Transverse colon (tissue), 4 donors: ENCODE measurements around the gene DRAM2. TPM values are rescaled to one million over a fixed set of nuclear protein-coding genes. Genes with fewer than 3 reads are reported as not detected.
A peak's percentile ranks its signal among the peaks of the same experiment; 100 is the strongest.

Source experiments
- DNase-seq: peaks from one replicate; pipeline ENCODE4 v3.0.0-alpha.2; 2019
- H3K27ac ChIP-seq, 4 donors: fragments of 200-600 bp; sonication (generic); 2 replicates each; pipeline ENCODE4 v1.5.1; 2016 to 2018; ENCODE audit warnings: inconsistent platforms in 4 of 4
- H3K27me3 ChIP-seq: fragments of 200-600 bp; sonication (generic); 2 replicates; pipeline ENCODE4 v1.5.1; 2017; ENCODE audit warnings: inconsistent platforms
- H3K36me3 ChIP-seq, 4 donors: fragments of 200-600 bp; sonication (generic); 2 replicates each; pipeline ENCODE4 v1.5.1; 2017 to 2019; ENCODE audit warnings: inconsistent platforms in 4 of 4
- H3K4me1 ChIP-seq, 4 donors: fragments of 200-600 bp; sonication (generic); 2 replicates each; pipeline ENCODE4 v1.5.1; 2017 to 2020; ENCODE audit warnings: inconsistent platforms in 4 of 4
- H3K4me3 ChIP-seq, 4 donors: fragments of 200-600 bp; sonication (generic); 1 replicate in 1 of 4; 2 replicates in 3 of 4; pipeline versions ENCODE4 v1.5.1 to v1.6.1; 2017 to 2019; ENCODE audit warnings: inconsistent platforms in 4 of 4
- H3K9me3 ChIP-seq, 2 donors: fragments of 200-600 bp; sonication (generic); 2 replicates each; pipeline ENCODE4 v1.5.1; 2017 to 2019; ENCODE audit warnings: inconsistent platforms in 2 of 2
- CTCF ChIP-seq, 5 experiments: fragments of 200-600 bp in 3 of 5; fragments of 450-650 bp in 2 of 5; sonication (generic) in 3 of 5; IDR thresholded peaks; 1 replicate in 2 of 5; 2 replicates in 3 of 5; pipeline ENCODE4 v1.5.1; 2016 to 2017; ENCODE audit warnings: antibody characterized with exemption in 5 of 5, inconsistent platforms in 3 of 5, mild to moderate bottlenecking in 2 of 5, moderate library complexity in 1 of 5
- EP300 ChIP-seq: sonication (generic); formaldehyde crosslinking; IDR thresholded peaks from one replicate; pipeline ENCODE4 v1.6.1; 2017; ENCODE audit warnings: antibody characterized with exemption, low read depth
- POLR2A ChIP-seq: fragments of 450-650 bp; IDR thresholded peaks from one replicate; pipeline ENCODE4 v1.6.1; 2016; ENCODE audit warnings: antibody characterized with exemption, mild to moderate bottlenecking, moderate library complexity
- POLR2AphosphoS5 ChIP-seq, 3 donors: sonication (generic); formaldehyde crosslinking; IDR thresholded peaks; one replicate each; pipeline ENCODE4 v1.6.1; 2016; ENCODE audit warnings: antibody characterized with exemption in 3 of 3
- WGBS, 2 donors: methylation state at CpG; one replicate each; pipeline ENCODE4 v1.1.5; 2018; ENCODE audit warnings: low coverage in 1 of 2; 5-methylcytosine and 5-hydroxymethylcytosine counted together
- in situ Hi-C, 4 donors: fragments of 200-750 bp; cut with MboI; loops; one replicate each; pipeline versions ENCODE4 v1.15.0 to v1.15.1; 2017; ENCODE audit warnings: low sequenced_read_pairs in 3 of 4, low pct_ligation_motif_present in 1 of 4, low pct_unique_long_range_greater_than_20kb in 1 of 4
- intact Hi-C: fragments of 100-400 bp; cut with DNase I; formaldehyde crosslinking; loops from one replicate; pipeline ENCODE4 v1.15.1; 2023; ENCODE audit warnings: low total_unique reads
- total RNA-seq, 4 donors: library from RNA; depleted of rRNA; stranded (reverse); fragments of >200 nt; gene quantifications; one replicate each; pipeline ENCODE4 v1.1.0, GENCODE V29; 2016

The DRAM2 gene
- total RNA-seq = 100 to 1,000 TPM in 1 of 4 donors, 10 to 100 TPM in 3; 36.2 to 116 (median 81.7) TPM

DNA sequence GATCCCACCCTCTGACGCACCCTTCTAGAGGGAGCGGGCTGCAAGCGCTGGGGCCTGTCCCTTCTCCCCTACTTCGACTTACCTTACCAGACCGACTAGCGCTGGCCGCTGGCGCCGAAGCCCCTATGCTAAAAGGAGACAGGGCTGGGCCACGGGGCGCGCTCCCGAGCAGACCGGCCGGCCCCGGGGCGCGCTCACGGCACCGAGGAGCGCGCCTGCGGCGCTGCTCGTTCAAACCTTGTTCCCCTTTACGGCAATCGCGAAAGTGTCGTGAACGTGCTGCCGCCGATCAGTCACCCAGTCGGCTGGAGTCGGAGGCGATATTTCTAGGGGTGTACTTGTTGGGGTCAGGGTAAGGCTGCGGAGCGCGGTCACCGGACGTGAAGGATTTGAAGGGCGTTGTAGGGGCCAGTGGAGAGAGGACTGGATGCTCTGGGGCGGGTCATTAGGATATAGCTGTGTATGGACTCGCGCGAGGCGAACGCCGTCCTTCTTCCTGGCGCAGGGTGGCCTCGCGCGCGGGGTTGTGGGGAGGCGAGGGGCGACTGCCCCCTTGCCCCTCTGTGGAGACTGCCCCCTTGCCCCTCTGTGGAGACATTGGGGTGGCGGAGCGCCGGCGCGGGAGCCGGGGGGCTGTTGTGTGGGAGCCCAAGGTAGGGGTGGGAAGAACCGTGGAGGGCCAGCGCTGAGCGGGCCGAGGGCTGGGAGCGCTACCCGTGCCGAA is at the start of gene DRAM2, which contains the start of gene CEPT1:
TSS of gene DRAM2 (minus strand) at position 138 of the 724 bp plus-strand sequence. CDS start 8,539 bp downstream, outside the sequence.
TSS of gene CEPT1 (plus strand) at position 268 of the 724 bp plus-strand sequence. CDS start 7,492 bp downstream, outside the sequence.
- Histone ChIP-seq H3K36me3 (peaks cover 0 to 6% (median under 1%) of the 10 kb centered on the region in 4 donors), H3K4me1 (peaks cover 6 to 30% (median 27%) of the 10 kb centered on the region in 4 donors), H3K27ac (peak within 1 kb of the TSS; percentile 96 to 97 (median 97)), H3K4me3 (peak within 1 kb of the TSS; percentile 83 to 92 (median 89)), H3K27me3 (no peaks in the 10 kb centered on the region), H3K9me3 (no peaks in the 10 kb centered on the region)
- intact Hi-C loops = no loop called here
- WGBS, 2 donors = 1% methylated on average over 53 of the region's 68 CpGs; no CpG with 5 or more reads in 1 of the 2 donors
- in situ Hi-C loops = no loop called here
- peak; percentile 79 for TF ChIP-seq POLR2A
- no peak for TF ChIP-seq EP300
- TF ChIP-seq POLR2AphosphoS5 (IDR thresholded peaks at IDR 0.05) = peak in 2 of 3 donors; percentile 79 to 80
- DNase-seq = peak; percentile 96

GRCh38 chr1:111184663-111185062 is 44.8 kb upstream of the DRAM2 start:
- H3K9me3 ChIP-seq = no peaks in the 10 kb centered on the region
- no peak for TF ChIP-seq EP300
- TF ChIP-seq POLR2AphosphoS5 (IDR thresholded peaks at IDR 0.05) = no peak
- TF ChIP-seq POLR2A = no peak
- no peak for TF ChIP-seq CTCF (IDR thresholded peaks at IDR 0.05)
- no peak for DNase-seq
- H3K36me3 ChIP-seq = peaks cover 0 to 54% (median 21%) of the 10 kb centered on the region in 4 donors
- H3K4me3 ChIP-seq = no peak overlapping the region
- H3K4me1 ChIP-seq = peaks cover 0 to 32% (median 5%) of the 10 kb centered on the region in 4 donors
- in situ Hi-C loops (no loop called here), intact Hi-C loops (no loop called here)
- H3K27me3 ChIP-seq = no peaks in the 10 kb centered on the region
- H3K27ac ChIP-seq = no peak overlapping the region

DNA sequence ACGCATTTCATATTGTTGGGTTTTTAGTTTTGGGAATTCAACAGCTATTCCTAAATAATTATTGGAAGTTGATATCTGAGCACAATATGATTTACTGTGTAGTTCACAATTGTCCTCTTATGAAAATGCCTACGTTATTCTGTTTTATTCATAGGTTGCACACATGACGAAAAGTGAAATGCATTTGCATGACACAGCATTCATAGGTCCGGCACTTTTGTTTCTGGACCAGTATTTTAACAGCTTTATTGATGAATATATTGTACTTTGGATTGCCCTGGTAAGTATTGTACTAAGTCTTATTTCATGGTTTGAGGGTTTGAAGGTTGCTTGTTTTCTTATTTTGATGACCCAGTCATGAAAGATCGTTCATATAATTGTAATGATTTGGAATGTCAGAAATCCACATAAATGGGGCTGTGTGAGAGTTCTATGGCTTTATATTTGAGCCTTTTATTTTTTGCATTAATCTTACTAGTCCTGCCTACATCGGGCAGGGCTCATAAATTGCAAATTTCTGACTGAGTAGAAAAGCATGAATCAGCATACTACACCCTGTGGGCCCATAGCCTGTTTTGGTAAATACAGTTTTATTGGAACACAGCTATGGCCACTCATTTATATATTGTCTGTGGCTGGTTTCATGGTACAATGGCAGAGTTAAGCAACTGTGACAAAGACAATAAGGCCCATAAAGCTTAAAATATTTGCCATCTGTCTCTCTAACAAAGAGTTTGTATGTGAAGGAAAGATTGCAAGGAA is 43.6 kb upstream of the DRAM2 start:
- WGBS, 2 donors = 77 to 82% methylated on average over 6 of the region's 6 CpGs

GRCh38 chr1:111182052-111182451 is 42.2 kb upstream of the DRAM2 start:
- peak overlapping the region in 2 of 4 donors; percentile 13 to 14 for H3K27ac ChIP-seq
- peaks cover 0 to 32% (median 5%) of the 10 kb centered on the region in 4 donors for H3K4me1 ChIP-seq
- TF ChIP-seq CTCF (IDR thresholded peaks at IDR 0.05) (no peak), EP300 (no peak), POLR2A (no peak), POLR2AphosphoS5 (IDR thresholded peaks at IDR 0.05) (no peak)
- no peaks in the 10 kb centered on the region for H3K27me3 ChIP-seq
- H3K4me3 ChIP-seq = no peak overlapping the region
- intact Hi-C loops = no loop called here
- in situ Hi-C loops = no loop called here
- H3K9me3 ChIP-seq = no peaks in the 10 kb centered on the region
- peaks cover 0 to 35% (median 14%) of the 10 kb centered on the region in 4 donors for H3K36me3 ChIP-seq
- DNase-seq = no peak
- 78% methylated on average over 2 of the region's 2 CpGs for WGBS, 2 donors

More for the DNA sequence above, 43.6 kb upstream of the DRAM2 start:
- TF ChIP-seq POLR2A = peak; percentile 5
- TF ChIP-seq CTCF (IDR thresholded peaks at IDR 0.05) = no peak
- Histone ChIP-seq H3K9me3 (no peaks in the 10 kb centered on the region), H3K27me3 (no peaks in the 10 kb centered on the region), H3K4me3 (no peak overlapping the region), H3K4me1 (peaks cover 0 to 32% (median 5%) of the 10 kb centered on the region in 4 donors), H3K36me3 (peaks cover 0 to 47% (median 16%) of the 10 kb centered on the region in 4 donors), H3K27ac (no peak overlapping the region)
- in situ Hi-C loops = no loop called here
- intact Hi-C loops = no loop called here
- no peak for DNase-seq
